ENCODE measurements around the gene GSG1.
A peak's percentile ranks its signal among the peaks of the same experiment; 100 is the strongest.
"Not testable (repeated sequence)": the region's sequence is repeated elsewhere in the genome, so short reads cannot be mapped to it uniquely, and the experiment has no call there.

The GSG1 gene

DNA sequence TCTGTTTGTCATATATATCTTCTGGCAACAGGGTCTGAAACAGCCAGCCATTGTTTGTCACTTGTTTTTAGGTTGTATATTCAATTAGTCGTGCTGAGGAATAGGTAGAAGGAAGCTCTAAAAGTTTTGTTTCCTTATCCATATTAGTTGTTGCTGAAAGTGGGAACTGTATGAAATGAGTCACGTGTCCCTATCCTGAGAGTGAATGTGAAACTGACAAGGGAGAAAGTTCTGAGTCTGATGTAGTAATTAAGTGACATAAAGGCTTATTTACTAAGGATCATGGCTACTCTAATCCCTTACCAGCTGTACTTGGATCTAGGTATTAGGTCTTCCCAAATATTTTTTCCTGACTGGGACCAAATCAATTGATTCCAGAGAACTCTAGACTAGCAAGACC lies 42.9 kb downstream of the GSG1 start:
- TF ChIP-seq, protein P1, sequence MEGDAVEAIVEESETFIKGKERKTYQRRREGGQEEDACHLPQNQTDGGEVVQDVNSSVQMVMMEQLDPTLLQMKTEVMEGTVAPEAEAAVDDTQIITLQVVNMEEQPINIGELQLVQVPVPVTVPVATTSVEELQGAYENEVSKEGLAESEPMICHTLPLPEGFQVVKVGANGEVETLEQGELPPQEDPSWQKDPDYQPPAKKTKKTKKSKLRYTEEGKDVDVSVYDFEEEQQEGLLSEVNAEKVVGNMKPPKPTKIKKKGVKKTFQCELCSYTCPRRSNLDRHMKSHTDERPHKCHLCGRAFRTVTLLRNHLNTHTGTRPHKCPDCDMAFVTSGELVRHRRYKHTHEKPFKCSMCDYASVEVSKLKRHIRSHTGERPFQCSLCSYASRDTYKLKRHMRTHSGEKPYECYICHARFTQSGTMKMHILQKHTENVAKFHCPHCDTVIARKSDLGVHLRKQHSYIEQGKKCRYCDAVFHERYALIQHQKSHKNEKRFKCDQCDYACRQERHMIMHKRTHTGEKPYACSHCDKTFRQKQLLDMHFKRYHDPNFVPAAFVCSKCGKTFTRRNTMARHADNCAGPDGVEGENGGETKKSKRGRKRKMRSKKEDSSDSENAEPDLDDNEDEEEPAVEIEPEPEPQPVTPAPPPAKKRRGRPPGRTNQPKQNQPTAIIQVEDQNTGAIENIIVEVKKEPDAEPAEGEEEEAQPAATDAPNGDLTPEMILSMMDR (IDR thresholded peaks at IDR 0.05): no peak
- TF ChIP-seq ZFX (IDR thresholded peaks at IDR 0.05; ENCODE audit: borderline replicate concordance): no peak
- peak overlapping the region; percentile 83 for H3K27ac ChIP-seq

DNA sequence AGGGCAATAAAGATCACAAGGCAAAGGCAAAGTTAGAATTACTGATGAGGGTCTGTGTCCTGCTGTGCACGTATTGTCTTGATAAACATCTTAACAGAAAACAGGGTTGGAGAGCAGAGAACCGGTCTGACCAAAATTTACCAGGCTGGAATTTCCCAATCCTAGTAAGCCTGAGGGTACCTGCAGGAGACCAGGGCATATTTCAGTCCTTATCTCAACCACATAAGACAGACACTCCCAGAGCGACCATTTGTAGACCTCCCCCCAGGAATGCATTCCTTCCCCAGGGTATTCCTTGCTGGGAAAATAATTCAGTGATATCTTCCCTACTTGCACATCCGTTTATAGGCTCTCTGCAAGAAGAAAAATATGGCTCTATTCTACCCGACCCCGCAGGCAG lies 49.9 kb downstream of the GSG1 start:
- H3K27ac ChIP-seq: not testable (repeated sequence)

DNA sequence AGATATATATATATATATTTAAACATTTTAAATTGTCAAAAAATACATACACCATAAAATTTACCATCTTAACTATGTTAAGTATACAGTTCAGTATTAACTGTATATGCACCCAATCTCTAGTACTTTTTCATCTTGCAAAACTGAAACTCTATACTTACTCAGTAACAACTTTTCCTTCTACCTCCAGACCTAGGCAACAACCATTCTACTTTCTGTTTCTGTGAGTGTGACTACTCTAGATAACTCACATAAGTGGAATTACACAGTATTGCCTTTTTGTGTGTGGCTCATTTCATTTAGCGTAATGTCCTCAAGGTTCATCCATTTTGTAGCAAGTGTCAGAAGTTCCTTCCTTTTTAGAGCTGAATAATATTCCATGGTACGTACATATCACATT lies 51.0 kb downstream of the GSG1 start:
- TF ChIP-seq, protein P1 (IDR thresholded peaks at IDR 0.05): no peak
- TF ChIP-seq ZFX (IDR thresholded peaks at IDR 0.05; ENCODE audit: borderline replicate concordance): no peak

DNA sequence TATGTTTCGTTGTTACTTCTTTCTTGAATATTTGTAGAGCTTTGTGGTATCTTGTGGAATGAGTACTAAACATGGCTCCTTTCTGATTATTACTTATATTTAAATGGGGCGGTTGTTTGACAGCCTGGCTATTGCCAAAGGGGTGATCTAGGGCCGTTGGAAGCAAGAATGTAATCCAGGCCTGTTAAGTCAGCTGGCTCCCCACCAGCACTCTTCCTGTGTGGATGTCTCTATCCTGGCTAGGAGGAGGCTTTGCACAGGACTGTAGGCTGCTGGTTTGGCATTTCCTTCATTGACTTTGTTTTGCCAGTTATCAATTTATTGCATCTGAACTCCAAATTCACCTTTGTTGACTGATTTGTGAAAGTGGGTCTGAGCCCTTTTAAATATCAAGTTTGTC lies 53.7 kb downstream of the GSG1 start:
- TF ChIP-seq, protein P1 (IDR thresholded peaks at IDR 0.05): no peak
- TF ChIP-seq ZFX (IDR thresholded peaks at IDR 0.05; ENCODE audit: borderline replicate concordance): no peak
- H3K27ac ChIP-seq: peak overlapping the region; percentile 33

More for the DNA sequence above, 51.0 kb downstream of the GSG1 start:
- no peak overlapping the region for H3K27ac ChIP-seq

DNA sequence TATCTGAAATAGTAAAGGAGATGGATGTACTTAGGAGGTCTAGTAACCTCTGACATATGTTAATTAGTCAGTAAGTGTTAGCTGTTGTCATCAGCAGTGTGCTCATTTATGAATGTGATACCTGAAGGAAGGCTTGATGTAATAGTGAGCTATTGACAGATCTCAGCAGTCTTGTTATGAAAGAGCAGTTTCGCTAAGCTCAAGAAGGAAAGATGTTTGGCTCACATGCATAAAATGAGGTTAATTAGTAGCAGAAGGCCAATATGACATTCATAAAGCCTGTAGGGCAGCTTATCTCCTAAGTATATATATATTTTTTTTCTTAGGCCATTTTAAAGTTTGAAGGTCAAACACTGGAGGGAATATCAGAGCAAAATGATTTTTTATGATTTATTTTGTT lies 56.5 kb downstream of the GSG1 start:
- TF ChIP-seq, protein P1 (IDR thresholded peaks at IDR 0.05): no peak
- no peak for TF ChIP-seq ZFX (IDR thresholded peaks at IDR 0.05; ENCODE audit: borderline replicate concordance)
- peak overlapping the region; percentile 88 for H3K27ac ChIP-seq

DNA sequence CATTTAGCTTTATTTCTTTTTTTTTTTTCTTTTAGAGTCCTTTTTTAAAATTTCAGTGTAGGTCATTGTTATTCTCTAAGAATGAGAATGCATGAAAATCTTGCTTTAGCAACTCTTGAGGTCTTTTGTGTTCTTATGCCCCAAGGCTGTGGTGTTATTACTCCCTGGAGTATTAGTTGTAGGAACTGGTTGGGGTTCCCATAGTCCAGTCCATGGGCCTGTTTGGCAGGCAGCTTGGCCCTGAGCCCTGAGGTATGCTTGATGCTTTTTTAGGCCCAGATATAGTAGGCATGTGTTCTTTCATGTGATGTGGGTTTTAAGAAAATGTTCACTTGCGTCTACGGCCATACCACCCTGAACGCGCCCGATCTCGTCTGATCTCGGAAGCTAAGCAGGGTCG lies 57.7 kb downstream of the GSG1 start:
- peak overlapping the region; percentile 88 for H3K27ac ChIP-seq
- no peak for TF ChIP-seq ZFX (IDR thresholded peaks at IDR 0.05; ENCODE audit: borderline replicate concordance)

DNA sequence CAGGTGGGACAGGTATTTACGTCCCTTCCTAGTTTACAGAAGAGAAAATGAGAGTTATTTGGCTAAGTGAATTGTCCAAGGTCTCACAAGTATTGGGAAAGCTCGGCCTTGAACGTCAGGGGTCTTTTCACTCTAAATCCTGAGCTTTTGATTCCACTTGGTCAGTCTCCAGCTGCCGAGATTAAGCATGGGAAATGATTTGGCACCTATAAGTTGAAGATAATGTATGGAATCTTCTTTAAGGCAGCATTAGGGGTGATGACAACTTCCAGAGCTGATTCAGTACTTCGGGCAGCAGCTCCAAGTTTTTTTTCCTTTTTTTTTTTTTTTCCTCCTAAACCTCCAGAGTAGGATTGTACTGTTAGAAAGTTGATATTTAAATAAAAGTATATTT lies 58.6 kb downstream of the GSG1 start:
- peak overlapping the region; percentile 88 for H3K27ac ChIP-seq

DNA sequence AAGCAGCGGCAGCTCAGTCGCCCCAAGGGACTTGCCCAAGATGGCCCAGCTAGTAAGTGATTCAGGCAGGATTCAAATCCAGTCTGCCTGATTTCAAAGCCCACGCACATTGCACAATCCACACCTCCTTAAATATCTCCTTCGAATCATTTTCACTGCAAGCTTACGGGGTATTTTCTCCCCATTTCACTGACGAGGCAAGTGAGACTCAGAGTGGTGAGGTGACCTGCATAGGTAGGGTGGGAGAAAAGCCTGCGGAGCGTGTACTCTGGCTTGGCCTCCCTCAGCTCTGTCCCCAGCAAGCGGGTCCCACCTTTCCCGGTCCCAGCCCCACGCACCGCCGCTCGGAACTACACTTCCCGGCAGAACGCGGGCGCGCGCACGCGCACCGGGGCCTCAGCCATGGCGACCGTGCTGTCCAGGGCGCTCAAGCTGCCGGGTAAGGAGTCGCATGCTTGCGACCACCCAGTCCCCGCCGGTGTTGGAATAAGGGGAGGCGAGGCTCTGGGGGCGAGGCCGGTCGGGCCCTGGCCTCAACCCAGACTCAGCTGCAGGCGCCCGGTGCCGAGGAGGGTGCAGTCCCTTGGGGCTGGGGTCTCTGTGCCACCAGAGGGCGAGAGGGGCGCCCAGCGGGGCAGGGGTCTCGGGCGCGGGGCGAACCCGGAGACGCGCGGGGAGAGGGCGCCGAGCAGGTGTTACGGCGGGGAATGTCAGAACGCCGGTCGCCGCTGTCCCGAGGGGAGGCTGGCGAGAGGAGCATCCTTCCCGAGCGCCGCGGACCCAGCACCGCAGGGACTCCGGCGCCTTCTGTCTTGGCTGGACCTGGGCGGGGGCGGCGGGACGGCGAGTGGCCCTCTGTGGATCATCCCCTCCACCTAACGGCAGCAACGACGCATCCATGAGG lies 59.2 kb downstream of the GSG1 start, which contains the start of gene FAM234B:
Gene FAM234B, plus strand, starts transcription at position 380 of the 904 bp plus-strand sequence. Its CDS starts 23 bp downstream, at position 403.
- TF ChIP-seq, protein P1 (IDR thresholded peaks at IDR 0.05): peak; percentile 50
- no peak for TF ChIP-seq ZFX (IDR thresholded peaks at IDR 0.05; ENCODE audit: borderline replicate concordance)
- H3K27ac ChIP-seq: peak within 1 kb of the TSS; percentile 88

More for the DNA sequence above, 58.6 kb downstream of the GSG1 start:
- TF ChIP-seq ZFX (IDR thresholded peaks at IDR 0.05; ENCODE audit: borderline replicate concordance): no peak
- TF ChIP-seq, protein P1 (IDR thresholded peaks at IDR 0.05): no peak

All from 22Rv1 (cell line).